ENCODE results near the gene AMN1. TPM values are rescaled to one million over a fixed set of nuclear protein-coding genes. Genes with fewer than 3 reads are reported as not detected.
"Not testable (repeated sequence)": the region's sequence is repeated elsewhere in the genome, so short reads cannot be mapped to it uniquely, and the experiment has no call there.

Gene AMN1
- total RNA-seq, 1 experiment from 2014 or later = 15.8 TPM

DNA sequence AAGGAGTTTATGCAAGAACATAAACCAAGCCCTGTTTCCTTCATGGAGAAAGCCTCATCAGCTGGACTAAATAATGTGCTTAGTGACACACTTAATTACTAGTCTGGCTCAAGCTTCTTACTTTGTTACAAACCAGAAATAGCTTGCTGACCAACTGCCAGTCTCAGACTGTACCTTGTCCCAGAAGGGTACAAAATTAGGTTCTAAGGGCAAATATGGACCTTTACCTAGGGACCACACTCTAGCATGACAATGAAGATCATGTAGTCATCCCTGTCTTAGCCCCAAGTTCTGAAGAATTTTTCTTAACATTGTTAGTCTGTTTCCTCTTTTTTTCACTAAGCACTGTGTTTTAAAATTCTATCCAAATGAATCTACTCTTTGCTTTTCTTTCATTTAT, 2.2 kb downstream of the AMN1 start:
- peaks cover 8% of the 10 kb centered on the region for H3K4me1 ChIP-seq (ENCODE audit: insufficient read depth, low read length, poor library complexity, severe bottlenecking)
- H3K27ac ChIP-seq (ENCODE audit: low read depth, low read length, poor library complexity, severe bottlenecking) = no peak overlapping the region
- no TSS peak for BruUV-seq (replicated peaks)
- ChIA-PET CTCF (no interaction called here), POLR2A (ENCODE audit: low non-redundant PET) (no interaction called here)
- intact Hi-C loops (cut with micrococcal nuclease; ENCODE audit: unreplicated experiment) = no loop called here
- DNase-seq (ENCODE audit: low spot score) = no peak
- no peaks in the 10 kb centered on the region for H3K27me3 ChIP-seq (replicated peaks; ENCODE audit: insufficient read depth, low read depth, low read length, poor library complexity)
- no peak for TF ChIP-seq EZH2 (IDR thresholded peaks at IDR 0.05; ENCODE audit: borderline replicate concordance, low read depth, low read length, poor library complexity, severe bottlenecking)
- TF ChIP-seq, protein P1, sequence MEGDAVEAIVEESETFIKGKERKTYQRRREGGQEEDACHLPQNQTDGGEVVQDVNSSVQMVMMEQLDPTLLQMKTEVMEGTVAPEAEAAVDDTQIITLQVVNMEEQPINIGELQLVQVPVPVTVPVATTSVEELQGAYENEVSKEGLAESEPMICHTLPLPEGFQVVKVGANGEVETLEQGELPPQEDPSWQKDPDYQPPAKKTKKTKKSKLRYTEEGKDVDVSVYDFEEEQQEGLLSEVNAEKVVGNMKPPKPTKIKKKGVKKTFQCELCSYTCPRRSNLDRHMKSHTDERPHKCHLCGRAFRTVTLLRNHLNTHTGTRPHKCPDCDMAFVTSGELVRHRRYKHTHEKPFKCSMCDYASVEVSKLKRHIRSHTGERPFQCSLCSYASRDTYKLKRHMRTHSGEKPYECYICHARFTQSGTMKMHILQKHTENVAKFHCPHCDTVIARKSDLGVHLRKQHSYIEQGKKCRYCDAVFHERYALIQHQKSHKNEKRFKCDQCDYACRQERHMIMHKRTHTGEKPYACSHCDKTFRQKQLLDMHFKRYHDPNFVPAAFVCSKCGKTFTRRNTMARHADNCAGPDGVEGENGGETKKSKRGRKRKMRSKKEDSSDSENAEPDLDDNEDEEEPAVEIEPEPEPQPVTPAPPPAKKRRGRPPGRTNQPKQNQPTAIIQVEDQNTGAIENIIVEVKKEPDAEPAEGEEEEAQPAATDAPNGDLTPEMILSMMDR (conservative IDR thresholded peaks at IDR 0.05; ENCODE audit: low read depth, low read length) = no peak
- peaks cover 6% of the 10 kb centered on the region for H3K9me3 ChIP-seq (ENCODE audit: low read depth, low read length, poor library complexity, severe bottlenecking)
- H3K4me3 ChIP-seq (ENCODE audit: low read depth, low read length, poor library complexity, severe bottlenecking) = no peak overlapping the region
- no peaks in the 10 kb centered on the region for H3K36me3 ChIP-seq (ENCODE audit: insufficient read depth, low read length, poor library complexity, severe bottlenecking)

DNA sequence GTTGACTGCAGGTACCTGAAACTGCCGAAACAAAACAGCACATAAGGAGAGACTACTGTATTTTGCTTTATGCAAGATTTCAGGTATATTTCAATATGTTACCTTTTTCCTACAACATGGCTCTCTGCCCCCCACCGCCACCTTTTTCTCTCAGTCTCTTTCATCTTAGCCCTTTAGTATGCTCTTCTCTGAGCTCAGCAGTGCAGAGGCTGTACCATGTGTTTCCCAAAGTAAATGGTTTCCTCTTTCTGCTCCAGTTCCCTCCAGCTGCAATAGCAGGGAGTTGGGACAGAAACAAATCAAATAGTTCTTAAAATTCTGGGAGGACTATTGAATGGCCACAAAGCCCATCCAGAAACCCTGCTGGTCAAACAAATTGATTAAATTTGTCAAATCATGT, 4.3 kb downstream of the AMN1 start:
- no peak for DNase-seq (ENCODE audit: low spot score)
- Histone ChIP-seq H3K27ac (ENCODE audit: low read depth, low read length, poor library complexity, severe bottlenecking) (peak overlapping the region; percentile 46), H3K4me3 (ENCODE audit: low read depth, low read length, poor library complexity, severe bottlenecking) (no peak overlapping the region), H3K27me3 (replicated peaks; ENCODE audit: insufficient read depth, low read depth, low read length, poor library complexity) (no peaks in the 10 kb centered on the region), H3K4me1 (ENCODE audit: insufficient read depth, low read length, poor library complexity, severe bottlenecking) (peaks cover 8% of the 10 kb centered on the region), H3K36me3 (ENCODE audit: insufficient read depth, low read length, poor library complexity, severe bottlenecking) (peaks cover 9% of the 10 kb centered on the region), H3K9me3 (ENCODE audit: low read depth, low read length, poor library complexity, severe bottlenecking) (no peaks in the 10 kb centered on the region)
- BruUV-seq (replicated peaks) = no TSS peak
- ChIA-PET CTCF (no interaction called here), POLR2A (ENCODE audit: low non-redundant PET) (no interaction called here)
- intact Hi-C loops (cut with micrococcal nuclease; ENCODE audit: unreplicated experiment) = no loop called here
- TF ChIP-seq EZH2 (IDR thresholded peaks at IDR 0.05; ENCODE audit: borderline replicate concordance, low read depth, low read length, poor library complexity, severe bottlenecking) = no peak
- TF ChIP-seq, protein P1 (conservative IDR thresholded peaks at IDR 0.05; ENCODE audit: low read depth, low read length) = no peak

DNA sequence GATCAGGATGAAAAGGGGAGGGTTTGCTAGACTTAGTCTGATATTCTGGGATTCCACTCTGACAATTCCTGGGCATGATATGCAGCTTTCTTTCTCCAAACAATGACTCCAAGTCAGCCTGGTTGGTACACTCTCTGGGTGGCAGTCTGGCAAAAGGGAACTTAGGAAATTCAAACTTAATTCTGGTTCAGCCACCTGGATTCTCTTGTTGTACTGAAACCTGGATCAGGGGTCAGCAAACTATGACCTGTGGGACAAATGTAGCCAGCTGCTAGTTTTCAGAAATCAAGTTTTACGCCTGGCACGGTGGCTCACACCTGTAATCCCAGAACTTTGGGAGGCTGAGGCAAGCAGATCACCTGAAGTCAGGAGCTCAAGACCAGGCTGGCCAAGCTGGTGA, 6.2 kb downstream of the AMN1 start:
- intact Hi-C loops (cut with micrococcal nuclease; ENCODE audit: unreplicated experiment) = no loop called here
- Histone ChIP-seq H3K9me3 (ENCODE audit: low read depth, low read length, poor library complexity, severe bottlenecking) (peaks cover 5% of the 10 kb centered on the region), H3K4me1 (ENCODE audit: insufficient read depth, low read length, poor library complexity, severe bottlenecking) (no peaks in the 10 kb centered on the region), H3K4me3 (ENCODE audit: low read depth, low read length, poor library complexity, severe bottlenecking) (no peak overlapping the region), H3K27me3 (replicated peaks; ENCODE audit: insufficient read depth, low read depth, low read length, poor library complexity) (no peaks in the 10 kb centered on the region), H3K27ac (ENCODE audit: low read depth, low read length, poor library complexity, severe bottlenecking) (no peak overlapping the region), H3K36me3 (ENCODE audit: insufficient read depth, low read length, poor library complexity, severe bottlenecking) (peaks cover 19% of the 10 kb centered on the region)
- ChIA-PET CTCF (no interaction called here), POLR2A (ENCODE audit: low non-redundant PET) (no interaction called here)
- no TSS peak for BruUV-seq (replicated peaks)
- DNase-seq (ENCODE audit: low spot score) = no peak
- TF ChIP-seq, protein P1 (conservative IDR thresholded peaks at IDR 0.05; ENCODE audit: low read depth, low read length) = no peak
- no peak for TF ChIP-seq EZH2 (IDR thresholded peaks at IDR 0.05; ENCODE audit: borderline replicate concordance, low read depth, low read length, poor library complexity, severe bottlenecking)

DNA sequence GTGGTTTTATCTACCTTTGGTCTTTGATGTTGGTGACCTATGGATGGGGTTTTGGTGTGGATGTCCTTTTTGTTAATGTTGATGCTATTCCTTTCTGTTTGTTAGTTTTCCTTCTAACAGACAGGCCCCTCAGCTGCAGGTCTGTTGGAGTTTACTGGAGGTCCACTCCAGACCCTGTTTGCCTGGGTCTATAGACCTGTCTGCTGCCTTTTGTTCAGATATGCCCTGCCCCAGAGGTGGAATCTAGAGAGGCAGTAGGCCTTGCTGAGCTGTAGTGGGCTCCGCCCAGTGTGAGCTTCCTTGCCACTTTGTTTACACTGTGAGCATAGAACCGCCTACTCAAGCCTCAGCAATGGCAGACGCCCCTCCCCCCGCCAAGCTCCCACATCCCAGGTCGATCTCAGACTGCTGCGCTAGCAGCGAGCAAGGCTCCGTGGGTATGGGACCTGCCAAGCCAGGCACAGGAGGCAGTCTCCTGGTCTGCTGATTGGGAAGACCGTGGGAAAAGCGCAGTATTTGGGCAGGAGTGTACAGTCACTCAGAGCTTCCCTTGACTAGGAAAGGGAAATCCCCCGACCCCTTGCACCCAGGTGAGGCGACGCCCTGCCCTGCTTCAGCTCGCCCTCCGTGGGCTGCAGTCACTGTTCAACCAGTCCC, 10.2 kb downstream of the AMN1 start:
- CTCF ChIA-PET; H3K4me1 ChIP-seq (ENCODE audit: insufficient read depth, low read length, poor library complexity, severe bottlenecking): not testable (repeated sequence)

DNA sequence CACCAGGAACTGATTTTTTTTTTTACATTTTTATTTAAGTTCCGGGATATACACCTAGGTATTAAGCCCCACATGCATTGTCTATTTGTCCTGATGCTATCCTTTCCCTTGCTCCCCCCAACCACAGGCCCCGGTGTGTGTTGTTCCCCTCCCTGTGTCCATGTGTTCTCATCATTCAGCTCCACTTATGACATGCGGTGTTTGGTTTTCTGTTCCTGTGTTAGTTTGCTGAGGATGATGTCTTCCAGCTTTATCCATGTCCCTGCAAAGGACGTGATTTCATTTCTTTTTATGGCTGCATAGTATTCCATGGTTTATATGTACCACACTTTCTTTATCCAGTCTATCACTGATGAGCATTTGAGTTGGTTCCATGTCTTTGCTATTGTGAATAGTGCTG, 11.8 kb downstream of the AMN1 start:
- H3K4me1 ChIP-seq (ENCODE audit: insufficient read depth, low read length, poor library complexity, severe bottlenecking); H3K4me3 ChIP-seq (ENCODE audit: low read depth, low read length, poor library complexity, severe bottlenecking); H3K27ac ChIP-seq (ENCODE audit: low read depth, low read length, poor library complexity, severe bottlenecking); intact Hi-C loops (cut with micrococcal nuclease; ENCODE audit: unreplicated experiment); H3K9me3 ChIP-seq (ENCODE audit: low read depth, low read length, poor library complexity, severe bottlenecking); CTCF ChIA-PET; BruUV-seq (replicated peaks); DNase-seq (ENCODE audit: low spot score); POLR2A ChIA-PET (ENCODE audit: low non-redundant PET); H3K27me3 ChIP-seq (replicated peaks; ENCODE audit: insufficient read depth, low read depth, low read length, poor library complexity): not testable (repeated sequence)
- peaks cover 19% of the 10 kb centered on the region for H3K36me3 ChIP-seq (ENCODE audit: insufficient read depth, low read length, poor library complexity, severe bottlenecking)

More for the DNA sequence above, 10.2 kb downstream of the AMN1 start:
- DNase-seq (ENCODE audit: low spot score); H3K4me3 ChIP-seq (ENCODE audit: low read depth, low read length, poor library complexity, severe bottlenecking); POLR2A ChIA-PET (ENCODE audit: low non-redundant PET); BruUV-seq (replicated peaks); intact Hi-C loops (cut with micrococcal nuclease; ENCODE audit: unreplicated experiment); H3K9me3 ChIP-seq (ENCODE audit: low read depth, low read length, poor library complexity, severe bottlenecking); H3K27ac ChIP-seq (ENCODE audit: low read depth, low read length, poor library complexity, severe bottlenecking); H3K27me3 ChIP-seq (replicated peaks; ENCODE audit: insufficient read depth, low read depth, low read length, poor library complexity): not testable (repeated sequence)
- H3K36me3 ChIP-seq (ENCODE audit: insufficient read depth, low read length, poor library complexity, severe bottlenecking) = peaks cover 19% of the 10 kb centered on the region

All from A673 (cell line).